GM21390 (cell line): ENCODE measurements around the gene ATP8B4.

Experiments used
- ATAC-seq: cut with Tn5 transposase; IDR thresholded peaks from one replicate; pipeline ENCODE4 v1.9.1; 2021; ENCODE audit not compliant: unreplicated experiment

Gene ATP8B4

DNA sequence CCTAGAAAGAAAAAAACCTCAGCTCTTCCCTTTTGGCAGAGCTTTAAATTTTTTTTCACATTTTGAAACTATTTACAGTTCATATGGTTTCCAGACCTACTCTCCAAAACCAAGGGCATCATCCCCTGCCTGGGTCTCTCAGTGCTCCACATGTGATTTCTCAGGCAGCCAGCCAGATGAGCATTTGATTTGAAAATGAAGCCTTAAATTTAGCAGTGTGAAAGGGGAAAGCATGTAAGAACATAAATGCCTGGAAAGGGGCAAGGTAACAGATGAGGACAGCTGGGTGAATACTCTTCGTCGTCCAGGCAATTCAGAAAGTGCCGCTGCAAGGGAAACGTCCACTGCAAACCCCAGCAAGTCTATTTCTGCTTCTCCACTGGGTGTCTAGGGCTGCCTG lies 94.8 kb downstream of the ATP8B4 start:
- no peak for ATAC-seq

DNA sequence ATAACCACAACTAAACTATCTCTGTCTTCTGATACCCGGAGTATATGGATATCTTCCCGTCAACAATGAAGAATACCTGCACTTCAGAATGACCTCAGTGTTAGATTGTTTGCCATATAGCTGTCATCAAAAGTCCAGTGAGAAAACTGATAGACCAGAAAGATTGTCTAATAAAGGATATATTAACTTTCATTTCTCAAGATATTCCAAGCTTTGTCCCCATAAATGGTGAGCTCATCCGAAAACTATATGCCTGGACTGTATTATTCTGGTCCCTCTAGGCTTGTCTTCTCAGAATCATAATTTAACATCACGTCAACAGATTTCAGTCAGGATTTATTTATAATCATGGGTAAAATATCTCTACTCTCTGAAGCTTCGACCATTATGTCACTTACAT lies 100.5 kb downstream of the ATP8B4 start:
- ATAC-seq, result no peak

DNA sequence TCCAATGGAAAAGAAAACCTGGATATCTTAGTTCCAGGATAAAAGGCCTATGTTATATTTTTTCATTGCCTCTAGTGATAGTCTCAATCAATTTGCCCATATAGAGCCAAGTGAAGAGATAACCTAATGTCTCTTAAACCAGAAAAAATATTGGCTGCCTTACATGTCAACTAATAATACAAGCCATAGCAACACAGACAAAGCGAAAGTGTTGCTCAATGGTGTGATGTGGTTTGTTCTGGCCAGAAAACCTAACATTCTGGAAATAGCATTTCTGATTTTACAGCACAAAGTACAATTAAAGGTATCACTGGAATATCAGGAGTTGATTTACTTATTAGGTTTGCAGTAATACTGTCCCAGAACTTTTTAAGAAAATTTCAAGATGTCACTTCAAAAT lies 101.5 kb downstream of the ATP8B4 start:
- no peak for ATAC-seq

DNA sequence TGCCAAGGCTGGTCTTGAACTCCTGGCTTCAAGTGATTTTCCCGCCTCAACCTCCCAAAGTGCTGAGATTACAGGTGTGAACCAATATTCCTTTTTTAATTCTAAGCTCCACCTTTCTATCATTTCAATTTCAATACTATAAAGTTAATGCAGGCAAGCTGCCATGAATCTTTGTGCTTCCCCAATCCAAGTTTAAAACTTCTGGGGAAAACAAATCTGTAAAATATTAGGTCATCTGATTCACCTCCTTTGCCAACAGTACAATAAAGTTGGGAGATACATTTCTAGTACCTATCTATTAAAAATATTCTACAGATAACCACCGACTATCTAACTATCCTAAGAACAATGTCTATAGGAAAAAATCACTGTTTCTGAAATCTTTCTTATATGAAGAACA lies 102.1 kb downstream of the ATP8B4 start:
- ATAC-seq, result no peak

DNA sequence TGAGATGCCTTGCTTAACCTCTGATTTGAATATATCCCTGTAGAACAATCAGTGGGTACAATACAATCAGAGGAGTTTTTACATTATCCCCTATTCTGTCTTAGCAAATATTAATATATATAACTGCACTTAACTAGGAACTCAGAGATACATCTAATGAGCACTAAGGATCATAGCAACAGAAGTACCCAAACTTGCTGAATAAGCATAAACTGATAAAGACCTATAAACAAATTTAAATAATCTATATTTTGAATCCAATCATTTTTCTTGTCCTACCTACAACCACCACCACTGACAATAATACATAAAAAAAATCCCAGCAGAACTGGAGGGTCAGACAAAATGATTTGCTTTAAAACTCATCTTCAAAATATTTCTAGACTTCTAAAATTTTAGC lies 106.2 kb downstream of the ATP8B4 start:
- no peak for ATAC-seq

DNA sequence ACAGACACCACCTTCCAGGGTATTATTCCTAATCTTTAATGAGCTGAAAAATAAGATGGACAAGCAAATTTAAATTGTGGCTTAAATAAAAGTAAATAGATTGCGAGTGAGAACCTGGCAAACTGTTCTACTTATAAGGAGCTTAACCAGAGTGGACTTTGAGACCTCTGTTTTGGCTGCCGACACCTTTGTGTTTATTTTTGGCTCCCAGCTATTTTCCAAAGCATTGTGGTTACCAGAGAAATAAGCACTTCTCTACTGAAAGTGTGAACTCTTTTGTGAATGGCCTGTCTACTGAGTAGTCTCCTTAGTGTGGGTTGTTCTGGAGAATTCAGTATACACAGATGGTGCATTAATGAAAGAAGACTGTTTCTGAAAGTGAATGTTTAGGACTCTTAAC lies 109.4 kb downstream of the ATP8B4 start:
- ATAC-seq, result no peak

DNA sequence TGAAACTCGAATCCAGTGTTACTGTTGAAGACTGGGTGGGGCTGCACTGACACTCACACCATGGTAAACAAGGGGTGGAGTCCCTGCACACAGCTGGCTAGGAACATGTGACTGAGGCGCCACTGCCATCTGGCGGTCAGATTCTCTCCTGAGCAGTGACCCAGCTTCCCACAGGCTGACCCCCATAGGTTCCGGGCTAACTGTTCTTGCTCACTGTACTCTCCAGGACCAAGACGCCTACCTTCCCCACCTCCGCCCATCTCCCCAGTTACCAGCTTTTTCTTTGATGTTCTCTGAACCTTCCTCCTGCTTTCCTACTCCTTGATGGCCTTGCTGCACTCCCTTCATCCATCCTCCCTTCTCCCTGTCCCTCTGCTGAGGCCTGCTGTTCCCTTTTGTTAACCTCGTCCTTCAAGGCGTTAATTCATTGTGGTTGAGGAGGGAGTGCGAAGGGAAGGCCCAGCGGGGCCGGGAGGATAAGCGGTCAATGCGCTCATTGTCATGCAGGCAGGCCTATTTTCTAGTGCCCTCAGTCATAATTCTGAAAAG lies 115.2 kb downstream of the ATP8B4 start:
- peak; percentile 99 for ATAC-seq

DNA sequence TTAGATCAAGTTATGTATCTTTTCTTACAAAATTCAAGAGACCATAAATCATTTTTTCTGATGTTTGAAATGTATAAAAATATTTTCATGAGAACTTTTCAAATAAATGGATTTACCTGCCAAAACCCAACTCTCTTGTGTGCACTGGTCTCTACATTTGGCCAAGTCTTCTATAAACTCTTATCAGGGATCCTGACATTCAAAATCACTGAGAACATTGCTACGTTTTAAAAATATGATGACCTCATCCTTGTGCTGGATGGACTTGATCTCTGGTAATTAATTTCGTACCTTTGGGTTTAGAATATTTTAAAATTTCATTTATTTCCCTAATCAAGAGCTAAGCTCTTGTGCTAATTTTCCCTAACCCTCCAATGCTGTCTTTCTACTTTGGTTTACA lies 127.4 kb downstream of the ATP8B4 start:
- ATAC-seq, result no peak

DNA sequence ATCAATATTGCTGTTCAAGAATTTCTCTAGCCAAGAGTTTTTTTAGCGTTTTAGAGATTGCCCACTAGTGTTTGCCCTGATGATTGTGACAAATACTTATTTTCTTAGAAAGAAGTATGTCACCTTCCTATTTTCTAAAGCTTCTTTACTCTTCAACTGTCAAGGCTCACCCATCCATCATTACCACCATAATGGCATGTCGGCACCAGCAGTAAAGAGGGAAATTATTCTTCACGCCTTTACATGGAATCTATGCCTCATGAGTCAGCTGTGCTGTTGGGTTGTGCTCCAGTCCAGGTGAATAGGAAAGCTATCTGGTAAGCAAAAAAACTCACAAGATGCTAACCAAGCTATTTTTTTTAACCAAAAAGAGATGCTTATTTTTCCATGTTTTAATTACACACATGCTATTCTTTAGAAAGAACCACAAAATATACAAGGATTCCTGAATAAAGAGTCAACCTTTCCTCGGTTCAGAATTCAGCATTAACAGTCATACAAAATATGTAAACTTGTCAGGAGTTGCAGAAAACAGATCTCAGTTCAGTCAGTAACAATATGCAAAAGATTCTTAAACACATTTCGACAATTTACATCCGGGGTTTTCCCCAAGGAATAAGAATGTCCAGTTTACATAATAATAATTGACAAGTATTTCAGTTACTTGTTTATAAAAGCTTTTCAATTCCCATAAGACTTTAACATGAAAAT lies 128.0 kb downstream of the ATP8B4 start:
- no peak for ATAC-seq

DNA sequence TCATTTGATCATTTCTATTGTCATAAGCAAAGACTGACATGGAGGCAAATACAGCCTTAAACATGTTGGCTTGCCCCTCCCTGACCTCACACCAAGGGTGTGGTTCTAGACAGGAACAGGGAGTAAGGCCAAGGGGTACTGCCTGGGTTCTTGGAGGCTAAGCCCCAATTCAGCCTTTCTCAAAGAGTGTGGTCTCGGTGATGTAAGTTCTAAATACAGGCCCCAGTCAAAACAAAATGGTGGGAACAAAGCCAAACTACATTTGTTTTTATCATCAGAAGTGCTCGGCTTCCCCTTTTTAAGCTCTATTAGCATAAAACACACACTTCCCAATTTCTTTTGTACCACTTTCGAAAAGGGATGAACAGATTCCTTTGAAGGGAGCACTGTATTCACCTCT lies 129.5 kb downstream of the ATP8B4 start:
- ATAC-seq, result no peak

DNA sequence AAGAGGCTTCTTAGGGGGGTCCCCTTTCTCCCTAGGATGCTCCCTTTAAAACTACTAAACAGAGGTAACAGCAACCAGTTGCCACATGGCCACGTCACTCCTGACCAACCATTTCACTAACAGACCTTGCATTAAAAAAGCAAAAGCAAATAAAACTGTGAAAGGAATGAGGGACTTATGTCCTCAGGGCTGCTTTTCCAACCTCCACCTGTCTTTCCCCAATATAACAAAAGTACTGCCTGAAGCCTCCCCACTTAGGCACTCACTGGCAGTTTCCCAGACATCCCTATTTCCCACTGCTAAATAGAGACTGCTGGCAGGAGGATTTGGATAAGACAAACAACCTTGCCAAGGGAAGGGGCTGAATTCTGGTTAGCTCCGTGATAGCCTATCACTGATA lies 130.3 kb downstream of the ATP8B4 start:
- ATAC-seq, result no peak

DNA sequence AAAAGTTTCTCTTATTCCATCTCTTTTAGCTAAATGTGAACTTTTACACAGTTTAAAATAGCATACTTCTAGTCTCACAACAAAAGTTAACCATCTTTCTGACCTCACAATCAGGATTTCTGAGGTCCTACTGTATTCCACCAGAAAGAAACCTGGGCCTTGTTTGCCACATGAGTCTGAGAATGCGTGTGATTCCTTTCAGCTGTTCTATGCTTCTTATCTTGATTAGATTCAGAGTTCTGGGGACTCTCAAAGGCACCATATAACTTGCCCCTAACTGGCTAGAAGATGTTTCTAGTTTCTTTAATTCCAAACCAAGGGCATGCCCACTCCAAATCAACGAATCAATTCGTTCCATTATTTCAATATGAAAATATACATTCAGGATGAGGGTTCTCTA lies 131.1 kb downstream of the ATP8B4 start:
- no peak for ATAC-seq

DNA sequence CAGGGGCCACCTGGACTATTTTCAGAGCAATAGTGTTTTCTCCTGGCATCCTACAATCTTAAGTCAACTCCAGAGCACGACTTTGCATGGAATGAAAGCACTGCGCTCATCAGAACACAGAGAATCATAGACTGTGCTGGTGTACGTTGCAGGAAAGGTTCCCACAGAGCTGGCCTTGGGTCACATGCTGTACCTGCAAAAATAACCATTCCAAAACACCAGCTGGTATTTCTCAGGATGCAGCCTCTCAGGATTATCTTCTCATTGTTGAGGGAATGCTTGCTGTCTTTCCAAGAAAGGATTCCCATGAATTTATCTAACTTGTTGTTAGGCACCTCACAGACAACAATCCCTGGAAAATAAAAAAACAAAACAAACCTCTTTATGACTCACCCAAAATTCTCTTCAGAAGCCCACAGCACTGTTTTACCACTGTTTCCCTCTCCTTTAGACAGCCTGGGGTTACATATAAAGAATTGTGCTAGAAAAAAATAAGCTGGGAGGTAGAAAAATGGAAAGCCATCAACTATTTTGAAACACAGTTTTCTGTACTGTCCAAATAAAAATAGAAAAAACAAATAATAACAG lies 131.7 kb downstream of the ATP8B4 start:
- ATAC-seq, result no peak

DNA sequence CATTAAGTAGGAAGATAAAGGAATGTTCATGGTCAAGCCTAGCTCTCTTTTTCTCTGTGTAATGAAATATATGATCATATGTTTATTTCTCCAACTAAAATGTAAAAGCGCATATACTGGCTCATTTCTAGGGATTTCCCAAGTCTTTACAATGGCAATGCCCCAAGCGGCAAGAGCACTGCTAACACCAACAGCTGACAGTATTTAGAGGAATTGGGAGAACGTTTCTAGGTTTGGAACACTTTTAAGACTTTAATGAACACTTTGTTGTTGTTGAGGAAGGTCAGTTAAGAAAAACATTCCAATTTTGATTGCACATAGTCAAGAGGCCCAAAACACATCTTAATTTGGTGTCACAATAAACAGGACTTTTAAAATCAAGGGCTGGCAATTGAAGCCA lies 132.7 kb downstream of the ATP8B4 start:
- no peak for ATAC-seq

DNA sequence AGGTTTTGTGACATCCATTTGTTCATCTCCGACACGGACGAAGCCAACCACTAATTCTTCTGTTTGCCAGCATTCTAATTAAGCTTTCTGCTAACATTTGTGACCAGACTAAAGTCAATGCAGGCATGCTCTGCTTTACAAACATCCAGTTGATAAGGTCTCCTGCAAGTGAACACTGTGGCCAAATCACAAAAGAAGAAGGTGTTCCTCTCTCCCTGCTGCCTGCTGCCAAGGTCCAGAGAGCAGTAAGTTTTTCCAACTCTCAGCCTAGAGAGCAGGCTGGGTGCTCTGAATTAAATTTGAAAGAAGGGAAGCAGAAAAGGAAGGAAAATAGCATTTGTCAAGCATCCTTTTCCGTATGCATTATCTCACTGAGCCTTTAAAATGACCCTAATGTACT lies 133.6 kb downstream of the ATP8B4 start:
- ATAC-seq, result no peak

DNA sequence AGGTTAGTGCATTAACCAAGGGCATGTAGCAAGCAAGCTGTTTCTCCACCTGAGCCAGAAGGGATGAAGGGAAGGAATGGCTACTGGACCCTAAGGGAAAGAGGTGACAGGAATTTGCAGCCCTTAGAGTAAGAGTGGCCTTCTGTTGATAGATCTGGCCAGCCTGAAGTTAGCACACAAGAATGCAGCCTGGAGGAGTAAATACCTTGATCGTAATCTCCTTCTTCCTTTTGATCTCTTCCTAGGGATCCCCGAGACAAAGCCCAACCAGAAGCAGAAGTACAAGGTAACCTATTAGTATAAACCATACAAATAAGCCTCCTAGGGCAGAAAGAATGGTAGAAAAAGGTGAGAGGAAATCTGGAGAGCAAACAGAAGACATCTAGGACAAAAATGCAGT lies 134.6 kb downstream of the ATP8B4 start:
- no peak for ATAC-seq

DNA sequence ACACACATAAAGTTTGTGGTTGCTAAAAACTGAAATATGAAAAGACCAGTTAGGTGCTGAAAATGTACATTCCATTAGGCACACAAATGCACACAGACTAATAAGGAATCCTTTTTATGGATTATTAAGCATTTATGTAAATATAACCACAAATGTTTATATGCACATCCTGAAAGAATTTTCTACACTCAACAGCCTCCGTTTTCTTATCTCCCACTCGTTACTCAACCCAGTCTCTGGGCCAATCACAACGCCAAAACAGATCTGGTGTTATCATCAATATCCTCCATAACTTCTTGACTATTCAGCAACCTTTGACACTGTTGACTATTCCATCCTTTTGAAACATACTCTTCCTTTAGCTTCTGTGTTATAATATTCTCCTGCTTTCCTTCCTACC lies 136.4 kb downstream of the ATP8B4 start:
- no peak for ATAC-seq

DNA sequence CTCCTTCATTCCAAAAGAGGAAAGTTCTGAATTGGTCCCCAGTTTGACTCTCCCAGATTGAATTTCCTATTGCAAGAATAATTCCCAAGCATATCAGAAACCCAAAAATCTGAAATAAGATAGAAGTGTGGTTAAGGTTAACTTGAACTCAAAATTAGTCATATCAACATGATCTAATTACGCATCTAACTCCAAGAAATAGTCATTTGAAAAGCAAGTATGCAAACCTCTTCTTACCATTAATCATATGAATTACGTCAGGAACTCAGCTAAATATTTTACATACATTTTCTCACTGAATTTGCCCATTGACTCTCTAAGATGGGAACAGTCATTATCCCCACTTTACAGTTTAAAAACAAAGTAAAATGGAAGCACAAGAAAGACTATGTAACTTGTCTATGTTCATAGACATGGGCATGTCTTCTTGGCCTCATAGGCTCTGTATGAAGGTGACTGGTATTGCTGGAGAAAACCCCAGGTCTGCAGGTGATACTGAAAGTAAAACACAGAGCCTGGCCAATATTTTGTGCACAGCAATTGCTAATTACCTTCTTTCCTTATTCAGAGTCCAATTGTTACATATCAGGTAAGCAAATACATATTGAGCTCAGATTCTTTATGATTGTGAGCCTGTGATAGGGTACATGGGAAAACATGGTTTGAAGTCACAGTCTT lies 139.2 kb downstream of the ATP8B4 start:
- no peak for ATAC-seq

DNA sequence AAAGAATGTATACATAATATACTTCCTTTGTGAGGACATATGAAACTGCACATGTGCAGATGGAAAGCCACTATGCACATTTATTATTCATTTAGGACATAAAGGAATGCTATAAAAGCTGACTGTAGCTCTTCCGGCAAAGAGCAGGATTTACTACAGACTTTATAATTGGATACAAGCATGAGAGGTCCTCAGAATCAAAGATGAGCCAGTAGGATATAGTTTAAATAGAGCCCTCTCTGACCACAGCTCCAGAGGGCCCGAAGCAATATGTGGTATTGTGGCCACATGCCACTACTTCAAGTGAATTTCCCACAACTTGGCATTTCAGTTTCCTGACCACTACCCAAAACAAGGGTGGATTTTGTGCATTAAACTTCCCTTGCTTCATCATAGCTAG lies 140.9 kb downstream of the ATP8B4 start:
- no peak for ATAC-seq

DNA sequence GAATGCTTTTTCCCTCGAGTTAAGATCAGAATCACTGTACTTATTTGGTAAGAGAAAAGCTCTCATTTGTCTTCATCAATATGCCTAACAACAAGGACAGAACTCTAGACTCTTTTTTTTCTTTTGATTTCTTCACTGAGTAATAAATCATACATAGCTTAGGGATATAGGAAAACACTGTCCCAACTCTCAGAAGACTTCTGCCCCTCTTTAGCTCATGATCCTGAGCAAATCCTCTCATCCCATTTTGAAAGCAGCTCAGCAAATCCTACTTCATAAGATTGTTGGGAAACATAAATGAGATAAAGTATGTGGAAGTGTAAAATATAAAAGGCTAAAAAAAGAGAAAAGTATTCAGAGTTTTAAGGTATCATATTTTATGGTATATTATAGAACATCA lies 141.7 kb downstream of the ATP8B4 start:
- no peak for ATAC-seq

DNA sequence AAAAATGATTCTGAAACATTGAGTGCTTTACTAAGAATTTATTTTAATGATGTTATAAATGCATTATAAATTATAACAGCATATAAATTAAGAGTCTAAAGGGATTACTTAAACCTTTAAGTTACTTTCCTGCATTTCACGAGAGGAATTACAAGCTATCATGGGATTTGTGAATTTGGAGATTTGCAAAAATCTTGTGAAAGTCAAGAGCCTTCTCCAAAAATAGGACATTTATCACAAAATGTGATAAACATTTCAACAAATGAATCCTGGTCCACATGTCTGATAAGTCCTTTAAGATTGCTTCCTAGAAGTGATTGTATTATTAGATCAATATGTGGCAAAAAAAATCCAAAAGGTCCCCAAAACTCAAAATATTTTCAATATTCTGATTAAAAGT lies 154.5 kb downstream of the ATP8B4 start:
- no peak for ATAC-seq

DNA sequence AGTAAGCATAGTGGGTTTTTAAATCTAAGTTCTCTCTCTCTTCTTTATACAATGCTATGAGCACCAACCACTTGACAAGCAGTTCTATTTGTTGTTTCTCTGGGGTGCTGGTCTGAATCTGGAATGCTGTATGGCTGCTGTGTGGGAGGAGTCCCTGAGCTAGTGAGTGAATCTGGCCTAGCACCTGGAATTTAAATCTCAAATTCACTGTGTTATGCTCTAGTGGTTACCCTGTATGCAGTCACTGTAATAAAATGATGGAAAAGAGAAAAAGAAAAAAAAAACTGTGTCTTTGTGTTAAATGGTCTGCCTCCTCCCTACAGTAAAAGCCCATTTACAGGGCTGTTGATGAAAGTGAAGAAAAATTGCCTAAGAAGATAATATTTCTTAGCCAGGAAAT lies 155.0 kb downstream of the ATP8B4 start:
- no peak for ATAC-seq
